OCI-LY7 (cell line): ENCODE results near the gene FGF3. TPM values are rescaled to one million over a fixed set of nuclear protein-coding genes. Genes with fewer than 3 reads are reported as not detected.

Experiments used
- BruUV-seq: library from RNA; stranded (reverse); fragments of 400-500 nt; replicated peaks from 2 replicates; lab custom pipeline; 2021; lab: Mats Ljungman, UMichigan
- CTCF ChIA-PET: fragments of 300-600 bp; sonication (Branson Sonifier 250); formaldehyde crosslinking; loops from one replicate; lab custom pipeline; 2022; ENCODE audit warnings: antibody characterized with exemption; ENCODE audit not compliant: unreplicated experiment; lab: Charles Lee
- POLR2A ChIA-PET: fragments of 300-600 bp; sonication (Branson Sonifier 250); formaldehyde crosslinking; loops from one replicate; lab custom pipeline; 2022; ENCODE audit warnings: antibody characterized with exemption; lab: Charles Lee
- DNase-seq: peaks from one replicate; pipeline ENCODE4 v3.0.0-alpha.2; 2015; ENCODE audit warnings: low spot score
- H2AFZ ChIP-seq: fragments of 200-600 bp; sonication (generic), shearing (Covaris generic); 2 replicates; pipeline ENCODE4 v1.6.1; 2014; ENCODE audit warnings: mild to moderate bottlenecking, antibody characterized with exemption, low read length, moderate library complexity
- H3K27ac ChIP-seq: fragments of 200-600 bp; sonication (generic); 2 replicates; pipeline ENCODE4 v1.5.1; 2014; ENCODE audit warnings: mixed run types, low read depth, mild to moderate bottlenecking, moderate library complexity, low read length, inconsistent platforms; ENCODE audit not compliant: poor library complexity, severe bottlenecking
- H3K36me3 ChIP-seq: fragments of 200-600 bp; sonication (generic); 2 replicates; pipeline ENCODE4 v1.6.1; 2014; ENCODE audit warnings: mild to moderate bottlenecking, antibody characterized with exemption, low read length, moderate library complexity, mixed read lengths; ENCODE audit not compliant: insufficient read depth
- H3K4me1 ChIP-seq: fragments of 200-600 bp; sonication (generic); 2 replicates; pipeline ENCODE4 v1.5.1; 2014; ENCODE audit warnings: mild to moderate bottlenecking, low read length; ENCODE audit not compliant: insufficient read depth, poor library complexity, severe bottlenecking
- H3K4me2 ChIP-seq: fragments of 200-600 bp; sonication (generic); 2 replicates; pipeline ENCODE4 v1.6.1; 2014; ENCODE audit warnings: mild to moderate bottlenecking, low read length
- H3K4me3 ChIP-seq: fragments of 200-600 bp; sonication (generic); 2 replicates; pipeline ENCODE4 v1.5.1; 2014; ENCODE audit warnings: mild to moderate bottlenecking, low read depth, low read length; ENCODE audit not compliant: poor library complexity, severe bottlenecking
- H3K79me2 ChIP-seq: fragments of 200-600 bp; sonication (generic); 2 replicates; pipeline ENCODE4 v1.6.1; 2016; ENCODE audit warnings: low read depth, mild to moderate bottlenecking, low read length, moderate library complexity, mixed read lengths; ENCODE audit not compliant: insufficient read depth
- H3K9me2 ChIP-seq: fragments of 200-600 bp; sonication (generic); 2 replicates; pipeline ENCODE4 v1.6.1; 2016; ENCODE audit warnings: mild to moderate bottlenecking, low read length, mixed read lengths; ENCODE audit not compliant: insufficient read depth
- H3K9me3 ChIP-seq: fragments of 200-600 bp; sonication (generic); 2 replicates; pipeline ENCODE4 v1.6.1; 2014; ENCODE audit warnings: mild to moderate bottlenecking, mixed run types, low read length, mixed read lengths
- H4K20me1 ChIP-seq: fragments of 200-600 bp; sonication (generic); 2 replicates; pipeline ENCODE4 v1.6.1; 2014; ENCODE audit warnings: mild to moderate bottlenecking, antibody characterized with exemption, low read length, moderate library complexity, mixed read lengths; ENCODE audit not compliant: insufficient read depth
- EZH2phosphoT487 ChIP-seq: fragments of 200-600 bp; sonication (generic); IDR thresholded peaks from 2 replicates; pipeline ENCODE4 v1.6.1; 2018; ENCODE audit warnings: low read depth, borderline replicate concordance, mild to moderate bottlenecking, mixed run types, antibody characterized with exemption, low read length, moderate library complexity, mixed read lengths
- intact Hi-C: fragments of 100-400 bp; cut with micrococcal nuclease; formaldehyde crosslinking; loops from one replicate; pipeline ENCODE4 v1.10.0; 2022; ENCODE audit not compliant: unreplicated experiment
- total RNA-seq, 2 experiments: library from RNA; depleted of rRNA in 1 of 2; stranded (reverse); fragments of >200 nt in 1 of 2; shearing (Covaris generic) in 1 of 2; gene quantifications; 2 replicates each; pipeline ENCODE4 v1.2.3, GENCODE V29; 2014 to 2022
- TF ChIP-seq, protein P1 (sequence below): fragments of 200-600 bp; sonication (generic); conservative IDR thresholded peaks from 2 replicates; pipeline ENCODE4 v1.5.1; 2014; ENCODE audit warnings: mild to moderate bottlenecking, antibody characterized with exemption, low read length, moderate library complexity, mixed read lengths

Gene FGF3
- total RNA-seq, 2 experiments from 2014 or later = not detected

GRCh38 chr11:69860244-69860643 lies 41.0 kb upstream of the FGF3 start:
- Histone ChIP-seq H3K4me3 (no peak overlapping the region), H3K4me1 (no peaks in the 10 kb centered on the region), H3K79me2 (no peaks in the 10 kb centered on the region), H3K36me3 (no peaks in the 10 kb centered on the region), H3K9me3 (no peaks in the 10 kb centered on the region), H2AFZ (no peak overlapping the region), H3K9me2 (no peaks in the 10 kb centered on the region), H3K27ac (no peak overlapping the region), H4K20me1 (no peaks in the 10 kb centered on the region), H3K4me2 (no peak overlapping the region)
- no TSS peak for BruUV-seq
- TF ChIP-seq, protein P1, sequence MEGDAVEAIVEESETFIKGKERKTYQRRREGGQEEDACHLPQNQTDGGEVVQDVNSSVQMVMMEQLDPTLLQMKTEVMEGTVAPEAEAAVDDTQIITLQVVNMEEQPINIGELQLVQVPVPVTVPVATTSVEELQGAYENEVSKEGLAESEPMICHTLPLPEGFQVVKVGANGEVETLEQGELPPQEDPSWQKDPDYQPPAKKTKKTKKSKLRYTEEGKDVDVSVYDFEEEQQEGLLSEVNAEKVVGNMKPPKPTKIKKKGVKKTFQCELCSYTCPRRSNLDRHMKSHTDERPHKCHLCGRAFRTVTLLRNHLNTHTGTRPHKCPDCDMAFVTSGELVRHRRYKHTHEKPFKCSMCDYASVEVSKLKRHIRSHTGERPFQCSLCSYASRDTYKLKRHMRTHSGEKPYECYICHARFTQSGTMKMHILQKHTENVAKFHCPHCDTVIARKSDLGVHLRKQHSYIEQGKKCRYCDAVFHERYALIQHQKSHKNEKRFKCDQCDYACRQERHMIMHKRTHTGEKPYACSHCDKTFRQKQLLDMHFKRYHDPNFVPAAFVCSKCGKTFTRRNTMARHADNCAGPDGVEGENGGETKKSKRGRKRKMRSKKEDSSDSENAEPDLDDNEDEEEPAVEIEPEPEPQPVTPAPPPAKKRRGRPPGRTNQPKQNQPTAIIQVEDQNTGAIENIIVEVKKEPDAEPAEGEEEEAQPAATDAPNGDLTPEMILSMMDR = no peak
- TF ChIP-seq EZH2phosphoT487 = no peak
- ChIA-PET POLR2A (interaction anchor here (0.9 kb wide), 1 partner anchor 90 kb away, joined by 3 read pairs; no protein-coding TSS in a partner anchor), CTCF (no interaction called here)
- DNase-seq = no peak
- intact Hi-C loops = no loop called here

DNA sequence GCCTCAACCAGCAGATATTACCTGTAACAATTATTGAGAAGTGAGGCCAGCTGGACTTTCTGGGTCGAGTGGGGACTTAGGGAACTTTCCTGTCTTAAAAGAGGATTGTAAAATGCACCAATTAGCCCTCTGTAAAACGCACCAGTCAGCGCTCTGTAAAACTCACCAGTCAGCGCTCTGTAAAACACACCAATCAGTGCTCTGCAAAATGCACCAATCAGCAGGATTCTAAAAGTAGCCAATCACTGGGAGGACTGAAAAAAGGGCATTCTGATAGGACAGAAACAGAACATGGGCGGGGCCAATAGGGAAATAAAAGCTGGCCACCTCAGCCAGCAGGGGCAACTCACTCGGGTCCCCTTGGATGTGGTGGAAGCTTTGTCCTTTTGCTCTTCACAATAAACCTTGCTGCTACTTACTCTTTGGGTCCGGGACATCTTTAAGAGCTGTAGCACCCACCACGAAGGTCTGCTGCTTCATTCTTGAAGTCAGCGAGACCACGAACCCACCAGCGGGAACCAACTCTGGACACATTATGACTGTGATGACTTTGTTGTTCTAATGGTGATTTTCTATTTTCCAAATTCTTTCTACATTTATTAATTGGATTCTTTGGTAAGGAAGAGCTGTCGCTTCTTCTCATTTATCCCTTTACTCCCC lies 40.2 kb upstream of the FGF3 start:
- Histone ChIP-seq H3K4me1 (no peaks in the 10 kb centered on the region), H4K20me1 (no peaks in the 10 kb centered on the region), H3K9me2 (no peaks in the 10 kb centered on the region), H3K4me2 (no peak overlapping the region), H3K79me2 (no peaks in the 10 kb centered on the region), H3K4me3 (no peak overlapping the region), H3K9me3 (no peaks in the 10 kb centered on the region), H3K27ac (no peak overlapping the region), H2AFZ (no peak overlapping the region), H3K36me3 (no peaks in the 10 kb centered on the region)
- CTCF ChIA-PET = no interaction called here
- TF ChIP-seq EZH2phosphoT487 = no peak
- TF ChIP-seq, protein P1 = no peak
- POLR2A ChIA-PET = interaction anchor here (0.9 kb wide), 1 partner anchor 89 kb away, joined by 3 read pairs; no protein-coding TSS in a partner anchor
- no peak for DNase-seq
- intact Hi-C loops = no loop called here
- no TSS peak for BruUV-seq

- CTCF ChIA-PET = no interaction called here
- no peaks in the 10 kb centered on the region for H3K9me2 ChIP-seq
- intact Hi-C loops = no loop called here
- H3K27ac ChIP-seq = no peak overlapping the region
- H3K4me2 ChIP-seq = no peak overlapping the region
- DNase-seq = no peak
- H3K4me3 ChIP-seq = no peak overlapping the region
- TF ChIP-seq EZH2phosphoT487 = no peak
- TF ChIP-seq, protein P1 = no peak
- POLR2A ChIA-PET = no interaction called here
- no peaks in the 10 kb centered on the region for H4K20me1 ChIP-seq
- H3K4me1 ChIP-seq = no peaks in the 10 kb centered on the region
- no peak overlapping the region for H2AFZ ChIP-seq
- no peaks in the 10 kb centered on the region for H3K36me3 ChIP-seq
- no peaks in the 10 kb centered on the region for H3K79me2 ChIP-seq
- BruUV-seq = no TSS peak
- H3K9me3 ChIP-seq = no peaks in the 10 kb centered on the region
These were observed 36.2 kb upstream of the FGF3 start for GRCh38 chr11:69855421-69855820.
